Liver (tissue), 9 donors: ENCODE measurements around the gene TIAM1. TPM values are rescaled to one million over a fixed set of nuclear protein-coding genes. Genes with fewer than 3 reads are reported as not detected.

ENCODE experiments used
- DNase-seq: peaks from one replicate; pipeline ENCODE4 v3.0.0-alpha.2; 2017; ENCODE audit warnings: low spot score
- H3K27ac ChIP-seq, 2 donors: one replicate each; pipeline ENCODE4 v1.7.0; 2013; ENCODE audit warnings: inconsistent platforms in 2 of 2, low read length in 2 of 2, control low read depth in 1 of 2, low read depth in 1 of 2, mild to moderate bottlenecking in 1 of 2
- H3K27me3 ChIP-seq, 4 donors: one replicate each; pipeline versions ENCODE4 v1.6.1 to v1.7.0; 2013; ENCODE audit warnings: low read length in 3 of 4, inconsistent platforms in 1 of 4, mild to moderate bottlenecking in 1 of 4, moderate library complexity in 1 of 4; ENCODE audit not compliant: control insufficient read depth in 4 of 4, insufficient read depth in 4 of 4
- H3K36me3 ChIP-seq, 4 donors: one replicate each; pipeline versions ENCODE4 v1.6.1 to v1.7.0; 2013; ENCODE audit warnings: low read length in 3 of 4, mild to moderate bottlenecking in 3 of 4, low read depth in 1 of 4, moderate library complexity in 1 of 4; ENCODE audit not compliant: control insufficient read depth in 4 of 4, insufficient read depth in 3 of 4
- H3K4me1 ChIP-seq, 4 donors: one replicate each; pipeline versions ENCODE4 v1.6.1 to v1.7.0; 2013; ENCODE audit warnings: low read length in 3 of 4, mild to moderate bottlenecking in 3 of 4, moderate library complexity in 1 of 4; ENCODE audit not compliant: control insufficient read depth in 4 of 4, insufficient read depth in 4 of 4
- H3K4me3 ChIP-seq, 3 donors: one replicate each; pipeline versions ENCODE4 v1.6.1 to v1.7.0; 2013; ENCODE audit warnings: low read length in 3 of 3, control low read depth in 1 of 3, low read depth in 1 of 3, mild to moderate bottlenecking in 1 of 3
- H3K9ac ChIP-seq, 2 donors: one replicate each; pipeline ENCODE4 v1.7.0; 2013; ENCODE audit warnings: low read length in 2 of 2, mild to moderate bottlenecking in 2 of 2, moderate library complexity in 2 of 2, control low read depth in 1 of 2, low read depth in 1 of 2
- H3K9me3 ChIP-seq, 4 donors: one replicate each; pipeline versions ENCODE4 v1.6.1 to v1.7.0; 2013; ENCODE audit warnings: low read length in 3 of 4; ENCODE audit not compliant: control insufficient read depth in 4 of 4
- ATF3 ChIP-seq: IDR thresholded peaks from 2 replicates; pipeline ENCODE4 v1.6.1; 2016; ENCODE audit warnings: antibody characterized with exemption
- FOXA1 ChIP-seq: IDR thresholded peaks from 2 replicates; pipeline ENCODE4 v1.6.1; 2016; ENCODE audit warnings: antibody characterized with exemption
- FOXA2 ChIP-seq: IDR thresholded peaks from 2 replicates; pipeline ENCODE4 v1.6.1; 2016; ENCODE audit warnings: antibody characterized with exemption
- GABPA ChIP-seq, 2 donors: IDR thresholded peaks in 1 of 2; conservative IDR thresholded peaks in 1 of 2; 2 replicates each; pipeline ENCODE4 v1.6.1; 2016; ENCODE audit warnings: antibody characterized with exemption in 2 of 2, mild to moderate bottlenecking in 1 of 2, moderate library complexity in 1 of 2
- HNF4A ChIP-seq, 2 donors: conservative IDR thresholded peaks; 2 replicates each; pipeline ENCODE4 v1.6.1; 2016; ENCODE audit warnings: antibody characterized with exemption in 2 of 2, mild to moderate bottlenecking in 2 of 2
- HNF4G ChIP-seq: IDR thresholded peaks from 2 replicates; pipeline ENCODE4 v1.6.1; 2016; ENCODE audit warnings: antibody characterized with exemption
- JUND ChIP-seq, 2 donors: IDR thresholded peaks; 2 replicates each; pipeline ENCODE4 v1.6.1; 2016; ENCODE audit warnings: antibody characterized with exemption in 2 of 2
- NR2F2 ChIP-seq: IDR thresholded peaks from 2 replicates; pipeline ENCODE4 v1.6.1; 2016; ENCODE audit warnings: antibody characterized with exemption
- RAD21 ChIP-seq, 2 donors: IDR thresholded peaks; 2 replicates each; pipeline ENCODE4 v1.6.1; 2016; ENCODE audit warnings: antibody characterized with exemption in 2 of 2, mild to moderate bottlenecking in 2 of 2
- RXRA ChIP-seq, 2 donors: IDR thresholded peaks; 2 replicates each; pipeline ENCODE4 v1.6.1; 2017 to 2018; ENCODE audit warnings: antibody characterized with exemption in 2 of 2, mild to moderate bottlenecking in 1 of 2
- TAF1 ChIP-seq: conservative IDR thresholded peaks from 2 replicates; pipeline ENCODE4 v1.6.1; 2016; ENCODE audit warnings: antibody characterized with exemption, mild to moderate bottlenecking
- WGBS: extraction: QIAGEN DNeasy Blood & Tissue Kit; methylation state at CpG from one replicate; pipeline ENCODE4 v1.1.7; 2013; 5-methylcytosine and 5-hydroxymethylcytosine counted together
- polyA plus RNA-seq, 2 donors: library from polyadenylated mRNA; stranded (reverse) in 1 of 2; unstranded in 1 of 2; fragments of 200-250 nt in 1 of 2; fragments of >200 nt in 1 of 2; fragmentation: Nextera tagmentation in 1 of 2; extraction: Ambion mirVana in 1 of 2; gene quantifications; one replicate each; pipeline versions ENCODE4 v1.2.1 to v1.2.3, GENCODE V29; 2013 to 2015
- total RNA-seq, 2 donors: library from RNA; depleted of rRNA; stranded (reverse); fragments of >200 nt; gene quantifications; one replicate each; pipeline ENCODE4 v1.2.3, GENCODE V29; 2014
- TF ChIP-seq, protein P1 (sequence below): IDR thresholded peaks from 2 replicates; pipeline ENCODE4 v1.6.1; 2016; ENCODE audit warnings: antibody characterized with exemption
- TF ChIP-seq, protein P2 (sequence below): fragments of 150-350 bp; IDR thresholded peaks from 2 replicates; pipeline ENCODE4 v1.5.1; 2017; ENCODE audit warnings: improper control_type of control experiment, low read depth, low read length; ENCODE audit not compliant: missing input control
- TF ChIP-seq, protein P3 (sequence below): IDR thresholded peaks from 2 replicates; pipeline ENCODE4 v1.6.1; 2016; ENCODE audit warnings: antibody characterized with exemption, mild to moderate bottlenecking
- TF ChIP-seq, protein P4 (sequence below): IDR thresholded peaks from 2 replicates; pipeline ENCODE4 v1.6.1; 2016; ENCODE audit warnings: antibody characterized with exemption
- donor health status: healthy.
- donor health status: healthy.
- donor health status: healthy.
- donor health status: healthy.
- donor health status: healthy.

Gene TIAM1
- total and polyA plus RNA-seq, 4 donors = 3.0 to 7.4 (median 4.8) TPM

DNA sequence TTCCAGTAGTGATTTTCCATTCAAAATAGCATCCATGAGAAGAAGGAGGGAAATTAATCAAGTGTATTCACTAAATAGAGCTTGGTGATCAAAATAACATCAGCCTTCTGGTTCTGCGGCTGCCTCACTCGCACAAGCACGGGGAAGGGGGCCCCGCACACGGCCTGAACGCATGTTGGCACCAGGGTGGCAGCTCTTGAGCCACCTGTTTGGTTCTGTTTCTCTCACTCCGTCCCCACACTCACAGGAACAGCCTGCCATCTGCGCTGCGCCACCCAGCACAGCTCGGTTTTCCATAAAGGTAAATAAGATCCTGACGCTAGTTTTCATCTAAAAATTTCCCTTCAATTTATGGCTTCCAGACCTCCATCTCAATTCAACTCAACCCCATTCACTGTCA, 49.4 kb downstream of the TIAM1 start:
- Histone ChIP-seq H3K27me3 (no peaks in the 10 kb centered on the region), H3K27ac (no peak overlapping the region), H3K9ac (no peak overlapping the region), H3K36me3 (no peaks in the 10 kb centered on the region), H3K4me1 (peaks cover 0 to 7% (median 3%) of the 10 kb centered on the region in 4 donors), H3K4me3 (no peak overlapping the region), H3K9me3 (no peaks in the 10 kb centered on the region)
- TF ChIP-seq RAD21 (IDR thresholded peaks at IDR 0.05) (no peak), HNF4A (conservative IDR thresholded peaks at IDR 0.05) (no peak), GABPA (IDR thresholded peaks at IDR 0.05 in 1 of 2, conservative IDR thresholded peaks at IDR 0.05 in 1 of 2) (no peak), NR2F2 (no peak), TAF1 (no peak), FOXA1 (no peak), FOXA2 (no peak), HNF4G (no peak), ATF3 (no peak), RXRA (IDR thresholded peaks at IDR 0.05) (no peak), JUND (IDR thresholded peaks at IDR 0.05) (no peak)
- TF ChIP-seq, protein P1, sequence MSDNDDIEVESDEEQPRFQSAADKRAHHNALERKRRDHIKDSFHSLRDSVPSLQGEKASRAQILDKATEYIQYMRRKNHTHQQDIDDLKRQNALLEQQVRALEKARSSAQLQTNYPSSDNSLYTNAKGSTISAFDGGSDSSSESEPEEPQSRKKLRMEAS = no peak
- TF ChIP-seq, protein P2, sequence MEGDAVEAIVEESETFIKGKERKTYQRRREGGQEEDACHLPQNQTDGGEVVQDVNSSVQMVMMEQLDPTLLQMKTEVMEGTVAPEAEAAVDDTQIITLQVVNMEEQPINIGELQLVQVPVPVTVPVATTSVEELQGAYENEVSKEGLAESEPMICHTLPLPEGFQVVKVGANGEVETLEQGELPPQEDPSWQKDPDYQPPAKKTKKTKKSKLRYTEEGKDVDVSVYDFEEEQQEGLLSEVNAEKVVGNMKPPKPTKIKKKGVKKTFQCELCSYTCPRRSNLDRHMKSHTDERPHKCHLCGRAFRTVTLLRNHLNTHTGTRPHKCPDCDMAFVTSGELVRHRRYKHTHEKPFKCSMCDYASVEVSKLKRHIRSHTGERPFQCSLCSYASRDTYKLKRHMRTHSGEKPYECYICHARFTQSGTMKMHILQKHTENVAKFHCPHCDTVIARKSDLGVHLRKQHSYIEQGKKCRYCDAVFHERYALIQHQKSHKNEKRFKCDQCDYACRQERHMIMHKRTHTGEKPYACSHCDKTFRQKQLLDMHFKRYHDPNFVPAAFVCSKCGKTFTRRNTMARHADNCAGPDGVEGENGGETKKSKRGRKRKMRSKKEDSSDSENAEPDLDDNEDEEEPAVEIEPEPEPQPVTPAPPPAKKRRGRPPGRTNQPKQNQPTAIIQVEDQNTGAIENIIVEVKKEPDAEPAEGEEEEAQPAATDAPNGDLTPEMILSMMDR = no peak
- TF ChIP-seq, protein P3, sequence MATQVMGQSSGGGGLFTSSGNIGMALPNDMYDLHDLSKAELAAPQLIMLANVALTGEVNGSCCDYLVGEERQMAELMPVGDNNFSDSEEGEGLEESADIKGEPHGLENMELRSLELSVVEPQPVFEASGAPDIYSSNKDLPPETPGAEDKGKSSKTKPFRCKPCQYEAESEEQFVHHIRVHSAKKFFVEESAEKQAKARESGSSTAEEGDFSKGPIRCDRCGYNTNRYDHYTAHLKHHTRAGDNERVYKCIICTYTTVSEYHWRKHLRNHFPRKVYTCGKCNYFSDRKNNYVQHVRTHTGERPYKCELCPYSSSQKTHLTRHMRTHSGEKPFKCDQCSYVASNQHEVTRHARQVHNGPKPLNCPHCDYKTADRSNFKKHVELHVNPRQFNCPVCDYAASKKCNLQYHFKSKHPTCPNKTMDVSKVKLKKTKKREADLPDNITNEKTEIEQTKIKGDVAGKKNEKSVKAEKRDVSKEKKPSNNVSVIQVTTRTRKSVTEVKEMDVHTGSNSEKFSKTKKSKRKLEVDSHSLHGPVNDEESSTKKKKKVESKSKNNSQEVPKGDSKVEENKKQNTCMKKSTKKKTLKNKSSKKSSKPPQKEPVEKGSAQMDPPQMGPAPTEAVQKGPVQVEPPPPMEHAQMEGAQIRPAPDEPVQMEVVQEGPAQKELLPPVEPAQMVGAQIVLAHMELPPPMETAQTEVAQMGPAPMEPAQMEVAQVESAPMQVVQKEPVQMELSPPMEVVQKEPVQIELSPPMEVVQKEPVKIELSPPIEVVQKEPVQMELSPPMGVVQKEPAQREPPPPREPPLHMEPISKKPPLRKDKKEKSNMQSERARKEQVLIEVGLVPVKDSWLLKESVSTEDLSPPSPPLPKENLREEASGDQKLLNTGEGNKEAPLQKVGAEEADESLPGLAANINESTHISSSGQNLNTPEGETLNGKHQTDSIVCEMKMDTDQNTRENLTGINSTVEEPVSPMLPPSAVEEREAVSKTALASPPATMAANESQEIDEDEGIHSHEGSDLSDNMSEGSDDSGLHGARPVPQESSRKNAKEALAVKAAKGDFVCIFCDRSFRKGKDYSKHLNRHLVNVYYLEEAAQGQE = no peak
- TF ChIP-seq, protein P4, sequence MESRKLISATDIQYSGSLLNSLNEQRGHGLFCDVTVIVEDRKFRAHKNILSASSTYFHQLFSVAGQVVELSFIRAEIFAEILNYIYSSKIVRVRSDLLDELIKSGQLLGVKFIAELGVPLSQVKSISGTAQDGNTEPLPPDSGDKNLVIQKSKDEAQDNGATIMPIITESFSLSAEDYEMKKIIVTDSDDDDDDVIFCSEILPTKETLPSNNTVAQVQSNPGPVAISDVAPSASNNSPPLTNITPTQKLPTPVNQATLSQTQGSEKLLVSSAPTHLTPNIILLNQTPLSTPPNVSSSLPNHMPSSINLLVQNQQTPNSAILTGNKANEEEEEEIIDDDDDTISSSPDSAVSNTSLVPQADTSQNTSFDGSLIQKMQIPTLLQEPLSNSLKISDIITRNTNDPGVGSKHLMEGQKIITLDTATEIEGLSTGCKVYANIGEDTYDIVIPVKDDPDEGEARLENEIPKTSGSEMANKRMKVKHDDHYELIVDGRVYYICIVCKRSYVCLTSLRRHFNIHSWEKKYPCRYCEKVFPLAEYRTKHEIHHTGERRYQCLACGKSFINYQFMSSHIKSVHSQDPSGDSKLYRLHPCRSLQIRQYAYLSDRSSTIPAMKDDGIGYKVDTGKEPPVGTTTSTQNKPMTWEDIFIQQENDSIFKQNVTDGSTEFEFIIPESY = no peak
- WGBS = 99% methylated on average over 11 of the region's 11 CpGs
- no peak for DNase-seq

- Histone ChIP-seq H3K27ac (no peak overlapping the region), H3K27me3 (no peaks in the 10 kb centered on the region), H3K9me3 (no peaks in the 10 kb centered on the region), H3K4me1 (no peaks in the 10 kb centered on the region), H3K4me3 (no peak overlapping the region), H3K9ac (no peak overlapping the region), H3K36me3 (no peaks in the 10 kb centered on the region)
- DNase-seq = no peak
- TF ChIP-seq, protein P4 = no peak
- TF ChIP-seq FOXA1 = no peak
- TF ChIP-seq RAD21 (IDR thresholded peaks at IDR 0.05) = no peak
- no peak for TF ChIP-seq HNF4A (conservative IDR thresholded peaks at IDR 0.05)
These were observed 50.1 kb downstream of the TIAM1 start for GRCh38 chr21:31293986-31294385.
